Medulla oblongata (tissue), 1 donor: ENCODE measurements around the gene TP63.

ENCODE experiments used
- DNase-seq: peaks from one replicate; pipeline ENCODE4 v3.0.0-alpha.2; 2015; ENCODE audit errors: extremely low spot score

Gene TP63

GRCh38 chr3:189851682-189852081 is 220.5 kb downstream of the TP63 start:
- no peak for DNase-seq

GRCh38 chr3:189853906-189854305 is 222.7 kb downstream of the TP63 start:
- no peak for DNase-seq

- DNase-seq, result no peak
These were observed 229.1 kb downstream of the TP63 start for GRCh38 chr3:189860296-189860695.

GRCh38 chr3:189862385-189862998 is 231.3 kb downstream of the TP63 start:
- no peak for DNase-seq

- DNase-seq, result no peak
These were observed 231.8 kb downstream of the TP63 start for GRCh38 chr3:189863031-189863430.

GRCh38 chr3:189868061-189868460 is 236.9 kb downstream of the TP63 start:
- no peak for DNase-seq

- DNase-seq, result no peak
These were observed 238.0 kb downstream of the TP63 start for GRCh38 chr3:189869165-189869564.

GRCh38 chr3:189871418-189871817 is 240.2 kb downstream of the TP63 start:
- DNase-seq, result no peak

GRCh38 chr3:189883113-189883753 is 252.0 kb downstream of the TP63 start:
- DNase-seq, result no peak

- no peak for DNase-seq
These were observed 259.3 kb downstream of the TP63 start for GRCh38 chr3:189890496-189890895.

GRCh38 chr3:189896533-189896932 is 265.3 kb downstream of the TP63 start:
- no peak for DNase-seq

- no peak for DNase-seq
These were observed 266.2 kb downstream of the TP63 start for GRCh38 chr3:189897406-189897805.

GRCh38 chr3:189898559-189899153 is 267.5 kb downstream of the TP63 start:
- no peak for DNase-seq

- DNase-seq, result no peak
These were observed 268.0 kb downstream of the TP63 start for GRCh38 chr3:189899186-189899585.

GRCh38 chr3:189900578-189900977 is 269.4 kb downstream of the TP63 start:
- no peak for DNase-seq

GRCh38 chr3:189901481-189901880 is 270.3 kb downstream of the TP63 start:
- DNase-seq, result no peak

GRCh38 chr3:189902230-189903186 is 271.3 kb downstream of the TP63 start:
- DNase-seq, result no peak

GRCh38 chr3:189903562-189904250 is 272.5 kb downstream of the TP63 start:
- no peak for DNase-seq

- DNase-seq, result no peak
These were observed 276.6 kb downstream of the TP63 start for GRCh38 chr3:189907803-189908202.

GRCh38 chr3:189908646-189909045 is 277.5 kb downstream of the TP63 start:
- DNase-seq, result no peak

GRCh38 chr3:189909139-189909538 is 277.9 kb downstream of the TP63 start:
- no peak for DNase-seq

- DNase-seq, result no peak
These were observed 278.4 kb downstream of the TP63 start for GRCh38 chr3:189909573-189909972.
